ENCODE data around the gene RAB11FIP4.

GRCh38 chr17:31435581-31435980, 44.1 kb downstream of the RAB11FIP4 start:
- no peak for TF ChIP-seq CTCF (IDR thresholded peaks at IDR 0.05; ENCODE audit: borderline replicate concordance, extremely low read depth, low read length, poor library complexity, severe bottlenecking)
- TF ChIP-seq EZH2 (IDR thresholded peaks at IDR 0.05; ENCODE audit: borderline replicate concordance, low read depth, low read length, severe bottlenecking): no peak
